Measurements from ENCODE around the gene CD37.
"Not testable (repeated sequence)": the region's sequence is repeated elsewhere in the genome, so short reads cannot be mapped to it uniquely, and the experiment has no call there.

CD37 gene

GRCh38 chr19:49331187-49331586, 4.0 kb upstream of the CD37 start:
- DNase-seq (ENCODE audit: low read depth), result not testable (repeated sequence)

GRCh38 chr19:49331616-49332055, 3.6 kb upstream of the CD37 start:
- no peak for DNase-seq (ENCODE audit: low read depth)

GRCh38 chr19:49332691-49333417, 2.4 kb upstream of the CD37 start:
- not testable (repeated sequence) for DNase-seq (ENCODE audit: low read depth)

- no peak for DNase-seq (ENCODE audit: low read depth)
These were observed 1.8 kb upstream of the CD37 start for GRCh38 chr19:49333418-49333805.

- DNase-seq (ENCODE audit: low read depth), result no peak
These were observed 1.4 kb upstream of the CD37 start for GRCh38 chr19:49333811-49334288.

GRCh38 chr19:49335784-49336481, 727 bp downstream of the CD37 start:
- no peak for DNase-seq (ENCODE audit: low read depth)

GRCh38 chr19:49336482-49337266, 1.5 kb downstream of the CD37 start:
- no peak for DNase-seq (ENCODE audit: low read depth)

GRCh38 chr19:49337267-49338022, 2.2 kb downstream of the CD37 start:
- no peak for DNase-seq (ENCODE audit: low read depth)

GRCh38 chr19:49338023-49338677, 2.9 kb downstream of the CD37 start:
- no peak for DNase-seq (ENCODE audit: low read depth)

- no peak for DNase-seq (ENCODE audit: low read depth)
These were observed 3.6 kb downstream of the CD37 start for GRCh38 chr19:49338691-49339300.

- DNase-seq (ENCODE audit: low read depth), result peak; percentile 95
These were observed 4.3 kb downstream of the CD37 start for GRCh38 chr19:49339301-49340068.

- DNase-seq (ENCODE audit: low read depth), result peak; percentile 73
These were observed 5.1 kb downstream of the CD37 start for GRCh38 chr19:49340069-49340864.

GRCh38 chr19:49340865-49341718, 5.9 kb downstream of the CD37 start:
- no peak for DNase-seq (ENCODE audit: low read depth)

- no peak for DNase-seq (ENCODE audit: low read depth)
These were observed 7.1 kb downstream of the CD37 start for GRCh38 chr19:49342291-49342721.

- DNase-seq (ENCODE audit: low read depth), result no peak
These were observed 7.9 kb downstream of the CD37 start for GRCh38 chr19:49343123-49343522.

- DNase-seq (ENCODE audit: low read depth), result no peak
These were observed 9.6 kb downstream of the CD37 start for GRCh38 chr19:49344505-49345423.

- no peak for DNase-seq (ENCODE audit: low read depth)
These were observed 12.0 kb downstream of the CD37 start for GRCh38 chr19:49347191-49347590.
